HUES6 (cell line): Measurements from ENCODE around the gene MICU2.
"Not testable (repeated sequence)": the region's sequence is repeated elsewhere in the genome, so short reads cannot be mapped to it uniquely, and the experiment has no call there.

ENCODE experiments used
- H3K27ac ChIP-seq: 2 replicates; pipeline ENCODE4 v1.7.0; 2013; ENCODE audit warnings: low read depth, mild to moderate bottlenecking, low read length, inconsistent platforms
- H3K27me3 ChIP-seq: 2 replicates; pipeline ENCODE4 v1.6.1; 2013; ENCODE audit warnings: low read length; ENCODE audit not compliant: control insufficient read depth, insufficient read depth
- H3K36me3 ChIP-seq: 2 replicates; pipeline ENCODE4 v1.6.1; 2013; ENCODE audit warnings: low read length; ENCODE audit not compliant: control insufficient read depth, insufficient read depth
- H3K4me1 ChIP-seq: 2 replicates; pipeline ENCODE4 v1.6.1; 2013; ENCODE audit warnings: low read length; ENCODE audit not compliant: control insufficient read depth, insufficient read depth
- H3K4me3 ChIP-seq: 2 replicates; pipeline ENCODE4 v1.5.1; 2013; ENCODE audit warnings: low read depth, low read length
- H3K9ac ChIP-seq: one replicate; pipeline ENCODE4 v1.6.1; 2013; ENCODE audit warnings: mild to moderate bottlenecking, low read length
- H3K9me3 ChIP-seq: 2 replicates; pipeline ENCODE4 v1.6.1; 2013; ENCODE audit warnings: low read depth, low read length; ENCODE audit not compliant: control insufficient read depth, insufficient read depth

The MICU2 gene

DNA sequence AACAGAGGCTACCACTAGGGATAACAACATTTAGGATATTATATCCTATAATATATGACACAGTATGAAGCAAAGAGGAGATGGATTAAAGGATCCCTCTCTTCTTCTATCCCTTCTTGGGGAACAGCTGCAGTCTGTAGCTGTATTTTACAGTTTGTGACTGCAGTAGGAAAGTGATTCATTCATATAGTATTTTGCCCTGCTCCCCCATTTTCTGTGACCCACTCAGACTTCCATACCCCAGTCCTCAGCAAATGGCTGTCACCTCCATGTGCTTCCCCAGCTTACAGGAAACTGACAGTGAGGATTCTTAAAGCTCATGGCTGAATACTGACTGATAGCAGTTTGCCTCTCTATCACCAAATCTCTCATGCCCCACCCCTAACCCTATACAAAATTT lies 27.5 kb downstream of the MICU2 start:
- Histone ChIP-seq H3K9me3 (no peaks in the 10 kb centered on the region), H3K27me3 (no peaks in the 10 kb centered on the region), H3K4me1 (peaks cover 9% of the 10 kb centered on the region; the same call in 1 of the 2 replicates), H3K9ac (no peak overlapping the region), H3K36me3 (no peaks in the 10 kb centered on the region), H3K27ac (no peak overlapping the region), H3K4me3 (no peak overlapping the region)

DNA sequence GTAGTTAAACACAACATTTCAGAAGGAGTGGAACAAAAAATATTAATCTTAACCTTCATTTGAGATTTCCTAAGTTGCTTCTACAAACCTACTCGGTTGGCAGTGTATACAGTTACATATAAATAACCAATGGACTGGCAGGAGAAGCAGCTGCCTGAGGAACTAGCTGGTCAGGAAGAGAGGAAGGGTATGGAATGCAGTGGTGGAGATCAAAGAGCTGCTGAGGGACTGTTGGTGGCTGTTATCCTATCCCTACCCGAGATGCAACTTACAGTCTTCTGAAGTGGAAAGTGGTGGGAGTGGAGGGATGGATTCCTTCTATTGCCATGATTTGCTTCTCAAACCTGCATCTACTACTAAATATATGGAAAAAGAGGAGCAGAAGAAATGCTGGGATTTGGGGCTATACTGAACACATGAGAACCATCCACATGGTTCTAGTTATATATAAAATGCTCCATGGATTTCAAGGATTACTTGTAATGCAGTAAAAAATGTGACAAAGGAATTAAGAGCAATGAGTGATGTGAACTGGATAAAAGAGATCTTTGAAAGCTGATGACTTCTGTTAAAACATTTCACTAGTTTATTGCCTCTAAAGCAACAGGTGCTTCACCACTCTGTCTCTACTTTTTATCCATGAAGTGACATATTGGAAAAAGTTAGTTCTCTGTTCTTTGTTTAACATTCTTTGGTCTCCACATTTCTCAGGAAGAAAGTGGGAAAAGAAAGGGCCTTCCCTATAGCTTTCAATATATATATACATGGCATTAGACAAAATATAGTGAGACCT lies 29.9 kb downstream of the MICU2 start:
- Histone ChIP-seq H3K36me3 (no peaks in the 10 kb centered on the region), H3K4me1 (peaks cover 9% of the 10 kb centered on the region; the same call in 1 of the 2 replicates), H3K4me3 (no peak overlapping the region), H3K27ac (no peak overlapping the region), H3K9ac (no peak overlapping the region), H3K9me3 (no peaks in the 10 kb centered on the region), H3K27me3 (no peaks in the 10 kb centered on the region)

DNA sequence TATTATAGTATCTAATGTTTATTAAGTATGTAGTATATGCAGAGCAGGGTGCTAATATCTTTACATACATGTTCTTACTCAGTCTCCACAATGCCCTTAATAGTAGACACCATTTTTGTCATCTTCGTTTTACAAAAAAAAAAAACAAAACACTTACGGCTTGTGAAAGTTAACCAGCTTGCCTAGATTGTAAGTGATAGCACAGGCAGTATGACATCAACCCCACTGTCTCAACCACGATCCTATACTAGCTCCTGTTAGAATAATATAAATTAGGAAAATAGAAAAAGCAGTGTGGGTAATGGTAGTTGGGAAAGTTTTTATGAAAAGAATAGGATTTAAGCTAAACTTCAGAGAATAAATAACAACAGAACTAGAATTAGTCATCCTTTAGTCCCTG lies 34.3 kb downstream of the MICU2 start:
- Histone ChIP-seq H3K4me1 (peaks cover 9% of the 10 kb centered on the region; the same call in 1 of the 2 replicates), H3K9ac (no peak overlapping the region), H3K36me3 (peaks cover 9% of the 10 kb centered on the region), H3K27ac (no peak overlapping the region), H3K9me3 (no peaks in the 10 kb centered on the region), H3K4me3 (no peak overlapping the region), H3K27me3 (no peaks in the 10 kb centered on the region)

DNA sequence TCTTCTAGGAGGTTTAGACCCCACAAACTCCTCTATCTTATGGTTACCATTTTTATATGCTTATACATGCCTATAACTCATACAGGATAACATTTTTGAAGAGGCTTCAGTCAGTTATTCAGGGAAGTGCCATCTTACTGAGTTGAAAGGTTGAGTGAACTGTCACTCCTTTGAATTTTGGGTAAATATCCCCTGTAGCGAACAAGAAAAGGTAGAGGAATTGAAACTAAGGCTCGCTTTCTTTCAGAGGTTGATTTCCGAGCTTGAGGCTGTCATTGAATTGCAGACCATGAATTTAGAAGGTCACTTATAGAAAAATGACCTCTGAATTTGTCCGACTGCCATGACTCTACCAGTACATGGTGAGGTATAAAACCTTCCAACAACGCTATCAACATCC lies 35.1 kb downstream of the MICU2 start:
- Histone ChIP-seq H3K27ac (no peak overlapping the region), H3K4me1 (peaks cover 9% of the 10 kb centered on the region; the same call in 1 of the 2 replicates), H3K36me3 (peaks cover 17% of the 10 kb centered on the region)

DNA sequence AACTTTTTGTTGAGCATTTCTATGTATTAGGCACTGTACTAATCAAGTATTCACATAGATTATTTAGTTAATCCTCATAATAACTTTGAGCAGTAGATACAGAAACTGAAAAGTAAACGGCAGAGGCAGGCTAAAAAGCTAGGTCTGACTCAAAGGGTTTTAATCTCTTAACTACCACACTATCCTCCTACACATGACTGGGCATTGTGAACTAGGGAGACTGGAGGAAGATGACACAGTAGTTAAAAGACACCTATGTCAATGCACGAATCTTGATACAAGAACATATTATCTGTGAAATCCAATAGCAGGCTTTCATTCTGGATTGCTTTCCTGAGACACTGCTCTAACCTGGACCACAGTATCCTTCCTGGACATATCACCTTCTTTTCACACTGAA lies 36.3 kb downstream of the MICU2 start:
- H3K27me3 ChIP-seq: no peaks in the 10 kb centered on the region
- peaks cover 8% of the 10 kb centered on the region; the same call in 1 of the 2 replicates for H3K4me1 ChIP-seq
- no peak overlapping the region for H3K9ac ChIP-seq

More for the DNA sequence above, 35.1 kb downstream of the MICU2 start:
- Histone ChIP-seq H3K4me3 (no peak overlapping the region), H3K9me3 (no peaks in the 10 kb centered on the region), H3K27me3 (no peaks in the 10 kb centered on the region), H3K9ac (no peak overlapping the region)

DNA sequence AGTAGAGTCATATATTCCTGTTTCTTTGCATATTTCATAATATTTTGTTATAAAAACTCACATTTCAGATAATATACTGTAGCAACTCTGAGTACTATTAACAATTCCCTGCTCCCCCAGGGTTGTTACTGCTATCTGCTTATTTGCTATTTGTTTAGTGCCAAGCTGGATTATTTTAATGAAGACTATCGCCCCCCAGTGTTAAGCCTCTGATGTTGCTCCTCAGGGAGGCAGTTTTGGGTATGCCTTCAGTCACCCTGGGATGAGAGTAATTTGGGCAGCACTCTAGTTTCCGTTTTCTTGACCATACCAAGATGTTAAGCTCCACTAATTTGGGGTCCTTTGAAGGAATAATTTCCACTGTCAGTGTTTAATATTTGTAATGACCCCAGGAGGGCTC lies 46.0 kb downstream of the MICU2 start:
- H3K9me3 ChIP-seq: no peaks in the 10 kb centered on the region
- peaks cover 5% of the 10 kb centered on the region; the same call in 1 of the 2 replicates for H3K4me1 ChIP-seq
- H3K4me3 ChIP-seq: no peak overlapping the region
- no peak overlapping the region for H3K27ac ChIP-seq
- H3K36me3 ChIP-seq: 0 out of 2 replicates have a peak, but pooled peaks cover 2% of the 10 kb centered on the region
- H3K9ac ChIP-seq: no peak overlapping the region
- no peaks in the 10 kb centered on the region for H3K27me3 ChIP-seq

More for the DNA sequence above, 36.3 kb downstream of the MICU2 start:
- no peak overlapping the region for H3K27ac ChIP-seq
- no peak overlapping the region for H3K4me3 ChIP-seq
- H3K9me3 ChIP-seq: no peaks in the 10 kb centered on the region
- peaks cover 22% of the 10 kb centered on the region for H3K36me3 ChIP-seq

DNA sequence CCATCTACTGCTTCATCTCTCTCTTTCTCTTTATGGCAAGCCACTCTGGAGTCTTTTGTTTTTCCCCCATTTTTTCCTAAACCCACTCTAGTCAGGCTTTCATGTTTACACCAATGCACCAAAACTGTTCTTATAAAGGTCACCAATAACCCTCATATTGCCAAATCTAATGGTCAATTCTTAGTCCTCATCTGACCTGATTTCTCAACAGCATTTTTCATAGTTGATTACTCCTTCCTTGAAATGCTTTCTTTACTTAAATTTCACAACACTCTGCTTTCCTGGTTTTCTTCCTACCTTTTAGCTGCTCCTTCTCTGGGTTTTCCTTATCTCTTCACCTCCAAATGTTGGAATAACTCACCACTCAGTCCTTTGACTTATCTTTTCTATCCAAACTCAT lies 47.9 kb downstream of the MICU2 start:
- no peaks in the 10 kb centered on the region for H3K36me3 ChIP-seq

DNA sequence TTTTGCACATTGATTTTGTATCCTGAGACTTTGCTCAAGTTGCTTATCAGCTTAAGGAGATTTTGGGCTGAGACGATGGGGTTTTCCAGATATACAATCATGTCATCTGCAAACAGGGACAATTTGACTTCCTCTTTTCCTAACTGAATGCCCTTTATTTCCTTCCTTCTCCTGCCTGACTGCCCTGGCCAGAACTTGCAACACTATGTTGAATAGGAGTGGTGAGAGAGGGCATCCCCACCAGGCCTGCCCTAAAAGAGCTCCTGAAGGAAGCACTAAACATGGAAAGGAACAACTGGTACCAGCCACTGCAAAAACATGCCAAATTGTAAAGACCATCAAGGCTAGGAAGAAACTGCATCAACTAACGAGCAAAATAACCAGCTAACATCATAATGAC lies 50.7 kb downstream of the MICU2 start:
- H3K4me3 ChIP-seq, H3K9ac ChIP-seq, H3K36me3 ChIP-seq, H3K27ac ChIP-seq, H3K4me1 ChIP-seq, H3K9me3 ChIP-seq, H3K27me3 ChIP-seq: not testable (repeated sequence)

More for the DNA sequence above, 47.9 kb downstream of the MICU2 start:
- no peak overlapping the region for H3K4me3 ChIP-seq
- H3K9ac ChIP-seq: no peak overlapping the region
- H3K27me3 ChIP-seq: no peaks in the 10 kb centered on the region
- H3K27ac ChIP-seq: no peak overlapping the region
- H3K4me1 ChIP-seq: peaks cover 5% of the 10 kb centered on the region; the same call in 1 of the 2 replicates
- no peaks in the 10 kb centered on the region for H3K9me3 ChIP-seq

DNA sequence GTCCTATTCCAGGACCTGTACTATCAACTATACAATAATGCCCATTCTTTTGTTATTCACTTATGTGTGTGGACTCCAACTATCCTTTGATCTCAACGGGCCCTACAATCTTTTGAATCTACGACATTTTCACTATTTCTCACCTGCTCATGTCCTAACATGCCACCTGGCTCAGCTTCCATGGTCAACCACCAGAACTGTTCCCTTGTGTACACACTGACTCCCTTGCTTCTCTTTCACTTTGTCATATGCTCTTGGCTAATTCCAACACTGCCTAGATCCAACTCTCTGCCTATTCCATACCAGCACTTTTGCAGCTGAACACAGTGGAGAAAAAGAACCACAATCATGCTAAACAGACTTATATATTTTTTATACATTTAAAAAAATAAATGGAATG lies 53.1 kb downstream of the MICU2 start:
- H3K4me1 ChIP-seq: no peaks in the 10 kb centered on the region
- no peak overlapping the region for H3K27ac ChIP-seq
- no peak overlapping the region for H3K4me3 ChIP-seq
- no peaks in the 10 kb centered on the region for H3K36me3 ChIP-seq
- H3K27me3 ChIP-seq: no peaks in the 10 kb centered on the region
- H3K9me3 ChIP-seq: no peaks in the 10 kb centered on the region
- no peak overlapping the region for H3K9ac ChIP-seq

DNA sequence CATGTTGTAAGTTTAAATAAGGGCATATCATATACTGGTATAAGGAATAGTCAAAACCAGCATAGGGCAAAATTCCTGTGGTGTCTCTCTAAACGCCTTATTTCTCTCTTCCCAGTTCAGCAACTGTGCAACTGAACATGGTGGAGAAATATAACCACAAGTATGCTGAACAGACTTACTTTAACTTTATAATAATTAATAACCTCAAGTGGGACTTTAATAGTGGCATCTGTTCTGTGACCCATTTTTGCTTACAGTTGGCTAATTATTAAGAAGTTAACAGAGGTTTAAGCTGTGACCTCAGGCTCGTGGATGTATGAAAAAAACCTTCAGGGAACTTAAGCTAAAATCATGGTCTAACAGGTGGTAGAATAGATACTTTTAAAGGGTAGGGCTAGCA lies 54.3 kb downstream of the MICU2 start:
- no peak overlapping the region for H3K4me3 ChIP-seq
- no peaks in the 10 kb centered on the region for H3K27me3 ChIP-seq
- H3K36me3 ChIP-seq: no peaks in the 10 kb centered on the region
- H3K9me3 ChIP-seq: no peaks in the 10 kb centered on the region
- H3K9ac ChIP-seq: no peak overlapping the region
- H3K27ac ChIP-seq: no peak overlapping the region
- no peaks in the 10 kb centered on the region for H3K4me1 ChIP-seq

DNA sequence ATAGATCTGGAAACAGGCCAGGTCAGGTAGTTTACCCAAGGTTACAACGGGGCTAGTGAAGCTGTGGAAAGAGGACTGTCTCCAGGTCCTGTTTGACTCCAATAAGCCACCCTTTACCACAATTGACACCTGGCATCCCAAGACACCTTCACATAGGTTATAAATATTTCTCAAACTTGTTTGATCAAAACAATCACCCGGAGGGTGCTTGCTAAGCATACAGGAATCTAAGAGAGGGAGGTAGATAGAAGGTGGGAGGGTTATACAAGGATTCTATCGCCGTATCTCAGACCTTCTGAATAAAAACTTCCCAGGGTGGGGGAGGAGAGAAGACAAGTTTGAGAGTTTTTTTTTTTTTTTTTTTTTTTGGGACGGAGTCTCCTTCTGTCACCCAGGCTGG lies 55.4 kb downstream of the MICU2 start:
- H3K4me3 ChIP-seq: no peak overlapping the region
- H3K9ac ChIP-seq: no peak overlapping the region
- H3K4me1 ChIP-seq: no peaks in the 10 kb centered on the region; the same call in 1 of the 2 replicates
- H3K9me3 ChIP-seq: no peaks in the 10 kb centered on the region
- H3K27me3 ChIP-seq: no peaks in the 10 kb centered on the region
- no peaks in the 10 kb centered on the region for H3K36me3 ChIP-seq
- H3K27ac ChIP-seq: no peak overlapping the region
